NCI-H510A (cell line): ENCODE measurements around the gene PTOV1.

ENCODE experiments used
- DNase-seq: peaks from one replicate; lab custom pipeline; 2025; lab: John Stamatoyannopoulos, UW

Gene PTOV1

GRCh38 chr19:49844138-49845095 lies 6.5 kb upstream of the PTOV1 start:
- DNase-seq = no peak

GRCh38 chr19:49845414-49845813 lies 5.5 kb upstream of the PTOV1 start:
- DNase-seq = no peak

GRCh38 chr19:49846408-49846807 lies 4.6 kb upstream of the PTOV1 start:
- no peak for DNase-seq

- DNase-seq = no peak
Measured at GRCh38 chr19:49847731-49848696, 2.9 kb upstream of the PTOV1 start.

- DNase-seq = no peak
Measured at GRCh38 chr19:49848938-49849337, 2.0 kb upstream of the PTOV1 start.

- no peak for DNase-seq
Measured at GRCh38 chr19:49849433-49850220, 1.3 kb upstream of the PTOV1 start.

- DNase-seq = no peak
Measured at GRCh38 chr19:49850221-49850486, 805 bp upstream of the PTOV1 start.

- DNase-seq = no peak
Measured at GRCh38 chr19:49851456-49852259, 699 bp downstream of the PTOV1 start.

- DNase-seq = no peak
Measured at GRCh38 chr19:49852631-49853126, 1.7 kb downstream of the PTOV1 start.

GRCh38 chr19:49853852-49854377 lies 3.0 kb downstream of the PTOV1 start:
- DNase-seq = no peak

GRCh38 chr19:49854378-49855263 lies 3.7 kb downstream of the PTOV1 start:
- no peak for DNase-seq

GRCh38 chr19:49855277-49855675 lies 4.3 kb downstream of the PTOV1 start:
- DNase-seq = no peak

- no peak for DNase-seq
Measured at GRCh38 chr19:49855676-49856573, 5.0 kb downstream of the PTOV1 start.

- DNase-seq = no peak
Measured at GRCh38 chr19:49856574-49857021, 5.6 kb downstream of the PTOV1 start.

- DNase-seq = no peak
Measured at GRCh38 chr19:49857061-49857837, 6.3 kb downstream of the PTOV1 start.

- no peak for DNase-seq
Measured at GRCh38 chr19:49857838-49858087, 6.8 kb downstream of the PTOV1 start.

GRCh38 chr19:49858088-49858985 lies 7.4 kb downstream of the PTOV1 start:
- DNase-seq = no peak
